ENCODE results near the gene PTPRK.
A peak's percentile ranks its signal among the peaks of the same experiment; 100 is the strongest.
"Not testable (repeated sequence)": the region's sequence is repeated elsewhere in the genome, so short reads cannot be mapped to it uniquely, and the experiment has no call there.

PTPRK gene

GRCh38 chr6:127938701-127939100, 581.7 kb downstream of the PTPRK start:
- DNase-seq, result peak; percentile 31

DNA sequence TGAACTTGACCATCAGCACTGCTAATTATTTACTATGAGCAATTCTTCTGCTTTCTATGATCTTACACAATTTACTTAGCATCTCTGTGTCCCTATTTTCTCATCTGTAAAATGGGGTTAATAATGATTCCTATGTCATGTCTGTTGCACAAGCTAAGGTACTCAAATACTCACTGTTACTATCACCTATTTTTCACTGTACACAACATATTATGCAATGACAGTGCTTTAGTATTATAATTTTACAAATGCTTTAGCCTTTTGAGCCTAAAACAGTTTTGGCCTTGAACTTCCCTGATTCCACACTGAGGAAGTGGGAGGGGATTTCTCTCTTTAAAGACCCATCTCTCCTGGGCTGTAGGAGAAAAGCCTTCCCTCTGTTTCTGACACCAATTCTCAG, 582.7 kb downstream of the PTPRK start:
- no peak for DNase-seq

GRCh38 chr6:127937102-127937501, 583.3 kb downstream of the PTPRK start:
- no peak for DNase-seq

- DNase-seq, result no peak
These were observed 585.4 kb downstream of the PTPRK start for GRCh38 chr6:127934956-127935355.

- no peak for DNase-seq
These were observed 586.3 kb downstream of the PTPRK start for GRCh38 chr6:127933852-127934840.

DNA sequence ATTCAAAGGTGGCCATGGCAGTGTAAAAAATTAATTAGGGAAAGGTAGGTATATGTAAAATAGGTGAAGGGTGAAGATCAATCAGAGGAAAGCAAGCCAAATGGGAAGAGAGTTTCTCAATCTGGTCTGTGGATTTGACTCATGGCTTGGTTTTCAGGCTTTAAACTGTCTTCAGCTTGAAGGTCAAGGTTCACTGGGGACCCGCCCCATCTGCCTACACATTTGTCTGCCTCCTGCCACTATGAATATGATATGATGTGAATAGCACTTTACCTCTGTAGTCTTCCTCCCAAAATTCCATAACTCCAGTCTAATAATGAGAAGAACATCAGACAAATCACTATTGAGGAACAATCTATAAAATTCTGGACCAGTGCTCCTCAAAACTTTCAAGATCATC, 587.3 kb downstream of the PTPRK start:
- DNase-seq, result no peak

DNA sequence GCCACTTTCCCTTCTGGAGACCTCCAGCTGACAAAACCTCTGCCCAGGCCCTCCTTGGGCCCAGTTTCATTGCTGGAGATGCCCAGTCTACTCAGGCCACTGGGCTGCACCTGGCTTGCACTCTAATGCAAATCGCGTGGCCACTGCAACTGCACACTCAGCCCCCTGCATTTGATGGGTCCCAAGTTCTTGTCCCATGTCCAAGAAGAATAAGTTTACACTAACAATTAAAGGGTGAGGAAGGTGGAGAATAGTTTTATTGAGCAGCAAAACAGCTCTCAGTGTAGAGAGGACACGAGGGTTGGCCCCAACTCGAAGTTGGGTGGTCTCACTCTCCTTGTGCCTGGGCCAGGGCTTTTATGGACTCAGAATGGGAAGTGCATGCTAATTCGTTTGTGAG, 587.7 kb downstream of the PTPRK start:
- DNase-seq, result no peak

DNA sequence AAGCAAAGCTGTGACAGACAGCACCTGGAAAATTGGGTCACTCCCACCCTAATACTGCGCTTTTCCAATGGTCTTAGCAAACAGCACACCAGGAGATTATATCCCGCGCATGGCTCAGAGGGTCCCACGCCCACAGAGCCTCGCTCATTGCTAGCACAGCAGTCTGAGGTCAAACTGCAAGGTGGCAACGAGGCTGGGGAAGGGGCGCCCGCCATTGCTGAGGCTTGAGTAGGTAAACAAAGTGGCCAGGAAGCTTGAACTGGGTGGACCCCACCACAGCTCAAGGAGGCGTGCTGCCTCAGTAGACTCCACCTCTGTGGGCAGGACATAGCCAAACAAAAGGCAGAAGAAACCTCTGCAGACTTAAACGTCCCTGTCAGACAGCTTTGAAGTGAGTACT, 594.0 kb downstream of the PTPRK start:
- not testable (repeated sequence) for DNase-seq

GRCh38 chr6:127924440-127924839, 596.0 kb downstream of the PTPRK start:
- DNase-seq, result no peak

DNA sequence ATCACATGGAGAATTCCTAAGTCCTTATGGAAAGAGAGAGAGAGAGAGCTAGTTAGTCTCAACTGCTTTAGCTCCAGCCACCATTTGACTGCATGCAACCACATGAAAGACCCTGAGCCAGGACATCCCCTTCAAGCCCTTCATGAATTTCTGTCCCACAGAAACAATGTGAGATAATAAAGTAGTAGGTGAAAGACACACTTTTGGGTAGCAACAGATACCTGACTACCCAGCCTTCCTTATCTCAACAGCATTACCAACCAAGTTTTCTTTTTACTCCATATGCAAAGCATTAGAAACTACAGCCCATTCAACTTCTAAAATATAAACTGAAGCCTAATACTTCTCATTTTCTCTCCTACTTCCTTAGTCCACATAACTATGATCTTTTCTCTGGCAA, 596.4 kb downstream of the PTPRK start:
- DNase-seq, result no peak

- DNase-seq, result no peak
These were observed 597.3 kb downstream of the PTPRK start for GRCh38 chr6:127923135-127923534.

- DNase-seq, result no peak
These were observed 598.4 kb downstream of the PTPRK start for GRCh38 chr6:127921982-127922381.

- DNase-seq, result no peak
These were observed 599.6 kb downstream of the PTPRK start for GRCh38 chr6:127920804-127921203.
